ENCODE data around the gene ARL4A. TPM values are rescaled to one million over a fixed set of nuclear protein-coding genes. Genes with fewer than 3 reads are reported as not detected.

The ARL4A gene
- total and polyA plus RNA-seq, 2 of the 8 experiments (the other 6 are each of a cell fraction or from before 2014, with no cell fraction given), result 14.5 to 29.2 TPM

GRCh38 chr7:12670743-12671520 is 16.5 kb upstream of the ARL4A start:
- H3K79me1 ChIP-seq (ENCODE audit: low read depth, low read length), result no peaks in the 10 kb centered on the region
- no peaks in the 10 kb centered on the region for H3K36me3 ChIP-seq (ENCODE audit: control insufficient read depth in 2 of 4, insufficient read depth in 4 of 4, low read length in 3 of 4)
- H3K23ac ChIP-seq (ENCODE audit: insufficient read length), result no peak overlapping the region
- no peak overlapping the region for H3K14ac ChIP-seq (ENCODE audit: insufficient read length)
- no peak overlapping the region for H3K18ac ChIP-seq (ENCODE audit: extremely low read depth, low read length)
- H3K27ac ChIP-seq (ENCODE audit: low read depth, low read length), result no peak overlapping the region
- no peak overlapping the region for H2AFZ ChIP-seq (ENCODE audit: low read length)
- no peak for DNase-seq (ENCODE audit: low read depth in 1 of 2, low spot score in 2 of 2)
- H4K8ac ChIP-seq (ENCODE audit: extremely low read depth, insufficient read depth, low read length), result no peak overlapping the region
- H3K23me2 ChIP-seq (ENCODE audit: low read depth, low read length), result no peaks in the 10 kb centered on the region
- H3K79me2 ChIP-seq (ENCODE audit: control insufficient read depth in 1 of 2, insufficient read depth in 2 of 2, low read length in 2 of 2), result no peaks in the 10 kb centered on the region
- H3K4me1 ChIP-seq (replicated peaks in 1 of 4; ENCODE audit: control insufficient read depth in 3 of 4, insufficient read depth in 4 of 4, low read length in 3 of 4), result no peaks in the 10 kb centered on the region
- H3K4me3 ChIP-seq (ENCODE audit: extremely low read depth in 1 of 4, insufficient read depth in 2 of 4, low read depth in 3 of 4, low read length in 4 of 4), result no peak overlapping the region
- no peak overlapping the region for H3K4me2 ChIP-seq (ENCODE audit: insufficient read depth in 1 of 2, low read depth in 2 of 2, low read length in 2 of 2)
- FAIRE-seq, result no peak
- WGBS, 2 experiments (ENCODE audit: extremely low coverage in 1 of 2, insufficient coverage in 1 of 2, insufficient read length in 1 of 2, insufficient replicate concordance in 2 of 2, low coverage in 1 of 2, low lambda C conversion rate in 2 of 2, missing lambda C conversion rate in 1 of 2), result 83% methylated on average over 6 of the region's 6 CpGs; no CpG with 5 or more reads in 1 of the 2 experiments
- no peaks in the 10 kb centered on the region for H4K20me1 ChIP-seq (replicated peaks in 1 of 2; ENCODE audit: control insufficient read depth in 1 of 2, insufficient read depth in 2 of 2, low read length in 2 of 2)
- H3K9me3 ChIP-seq (ENCODE audit: insufficient read depth in 2 of 2, low read depth in 1 of 2, low read length in 1 of 2), result peaks cover 3 to 5% of the 10 kb centered on the region in 2 experiments
- no peak overlapping the region for H3K9ac ChIP-seq (replicated peaks in 1 of 4; ENCODE audit: extremely low read depth in 1 of 4, low read depth in 3 of 4, low read length in 3 of 4)
- no peak overlapping the region for H2BK20ac ChIP-seq (ENCODE audit: low read length)
- ChIA-PET POLR2A (ENCODE audit: partially characterized antibody) (no interaction called here), CTCF (ENCODE audit: partially characterized antibody) (interaction anchor here (0.7 to 0.9 kb wide), 3 partner anchors 12 to 212 kb away, joined by 3 to 4 read pairs (median 3); no protein-coding TSS in a partner anchor)
- no peak overlapping the region for H2AK5ac ChIP-seq (ENCODE audit: low read depth, low read length)
- no peak overlapping the region for H2BK12ac ChIP-seq (ENCODE audit: low read depth, low read length)
- no peak overlapping the region for H2BK120ac ChIP-seq (replicated peaks; ENCODE audit: low read depth, low read length)
- H2BK5ac ChIP-seq (ENCODE audit: low read depth, low read length), result no peak overlapping the region
- no peaks in the 10 kb centered on the region for H3K27me3 ChIP-seq (replicated peaks in 1 of 4; ENCODE audit: control insufficient read depth in 3 of 4, extremely low read depth in 1 of 4, insufficient read depth in 3 of 4, low read length in 3 of 4)
- no peak overlapping the region for H3K56ac ChIP-seq (replicated peaks; ENCODE audit: insufficient read length, low read depth, low read length)
- no peak overlapping the region for H4K5ac ChIP-seq (ENCODE audit: insufficient read length, low read depth, low read length)
- no peak overlapping the region for H3K4ac ChIP-seq (replicated peaks; ENCODE audit: insufficient read length, low read depth, low read length)
- no peak overlapping the region for H4K91ac ChIP-seq (replicated peaks; ENCODE audit: insufficient read length, low read length)
- H2BK15ac ChIP-seq (ENCODE audit: low read length), result no peak overlapping the region
- TF ChIP-seq EP300 (IDR thresholded peaks at IDR 0.05; ENCODE audit: borderline replicate concordance in 1 of 2, low read depth in 2 of 2, low read length in 2 of 2) (no peak), CTBP2 (IDR thresholded peaks at IDR 0.05; ENCODE audit: borderline replicate concordance, insufficient read depth, insufficient read length, low read length) (no peak), SRF (IDR thresholded peaks at IDR 0.05; ENCODE audit: low read depth, low read length) (no peak), E2F6 (IDR thresholded peaks at IDR 0.05) (no peak), EZH2 (IDR thresholded peaks at IDR 0.05; ENCODE audit: low read depth, low read length, severe bottlenecking) (no peak), EGR1 (IDR thresholded peaks at IDR 0.05; ENCODE audit: borderline replicate concordance, low read depth, low read length) (no peak), SP1 (IDR thresholded peaks at IDR 0.05; ENCODE audit: low read depth, low read length) (no peak), POLR2AphosphoS5 (IDR thresholded peaks at IDR 0.05; ENCODE audit: low read depth, low read length) (no peak), KDM4A (IDR thresholded peaks at IDR 0.05; ENCODE audit: low read depth, low read length, severe bottlenecking) (no peak), POLR2A (IDR thresholded peaks at IDR 0.05; ENCODE audit: control extremely low read depth in 1 of 2, low read depth in 2 of 2, low read length in 2 of 2) (no peak), USF2 (IDR thresholded peaks at IDR 0.05; ENCODE audit: low read length) (no peak)

Data from H1 (cell line).